GM23248 (cell line): ENCODE data around the gene MYRIP.

ENCODE experiments used
- EZH2 ChIP-seq: fragments of 200-600 bp; sonication (generic); IDR thresholded peaks from 2 replicates; pipeline ENCODE4 v1.6.1; 2018; ENCODE audit warnings: antibody characterized with exemption, mild to moderate bottlenecking; ENCODE audit not compliant: insufficient read depth, poor library complexity, severe bottlenecking
- EZH2phosphoT487 ChIP-seq: fragments of 200-600 bp; sonication (generic); IDR thresholded peaks from 2 replicates; pipeline ENCODE4 v1.6.1; 2018; ENCODE audit warnings: antibody characterized with exemption, moderate library complexity, mild to moderate bottlenecking, low read depth; ENCODE audit not compliant: insufficient read depth

GRCh38 chr3:39809995-39810595 lies 686 bp downstream of the MYRIP start:
- TF ChIP-seq EZH2 (peak; percentile 93), EZH2phosphoT487 (peak; percentile 39; the same call in 1 of the 2 replicates)
